ENCODE data around the gene NUP188. TPM values are rescaled to one million over a fixed set of nuclear protein-coding genes. Genes with fewer than 3 reads are reported as not detected.

The NUP188 gene
- total and polyA plus RNA-seq, 2 donors (not counting 1 experiment from before 2014, with no cell fraction given), result 42.8 to 83.6 TPM

- H3K27ac Mint-ChIP-seq, result no peak overlapping the region
- Histone ChIP-seq H3K36me3 (replicated peaks in 1 of 2; ENCODE audit: control extremely low read depth in 1 of 2, control insufficient read depth in 1 of 2, extremely low read depth in 1 of 2, insufficient read depth in 2 of 2, low read length in 1 of 2) (peaks cover 0 to 68% of the 10 kb centered on the region in 2 experiments), H3K4me2 (replicated peaks; ENCODE audit: low read depth, low read length, poor library complexity, severe bottlenecking) (no peak overlapping the region), H3K9me3 (ENCODE audit: control extremely low read depth in 1 of 3, control insufficient read depth in 2 of 3, insufficient read depth in 1 of 3, low read length in 2 of 3) (no peaks in the 10 kb centered on the region), H3K4me1 (ENCODE audit: control insufficient read depth in 2 of 2, insufficient read depth in 2 of 2, low read length in 2 of 2) (no peaks in the 10 kb centered on the region), H3K9ac (ENCODE audit: low read length) (no peak overlapping the region), H3K27me3 (replicated peaks in 1 of 4; ENCODE audit: control extremely low read depth in 1 of 4, control insufficient read depth in 3 of 4, insufficient read depth in 4 of 4, low read length in 3 of 4) (no peaks in the 10 kb centered on the region), H3K4me3 (ENCODE audit: control extremely low read depth in 1 of 5, extremely low read depth in 1 of 5, insufficient read depth in 1 of 5, low read depth in 2 of 5, low read length in 4 of 5) (no peak overlapping the region), H2AFZ (ENCODE audit: insufficient read depth, low read depth, low read length, poor library complexity, severe bottlenecking) (no peak overlapping the region), H4K20me1 (ENCODE audit: control insufficient read depth, insufficient read depth, low read length, poor library complexity, severe bottlenecking) (no peaks in the 10 kb centered on the region), H3K79me2 (ENCODE audit: control insufficient read depth, insufficient read depth, low read length) (no peaks in the 10 kb centered on the region), H3K27ac (ENCODE audit: low read length in 2 of 2) (no peak overlapping the region)
- ChIA-PET POLR2A (no interaction called here), CTCF (interaction anchor here (0.6 to 1.7 kb wide), 6 partner anchors 12 to 229 kb away, joined by 3 to 6 read pairs (median 4); partner anchors contain the start of gene SH3GLB2)
- no peak for TF ChIP-seq CTCF (IDR thresholded peaks at IDR 0.05)
- TF ChIP-seq EZH2 (IDR thresholded peaks at IDR 0.05; ENCODE audit: borderline replicate concordance, insufficient read depth, low read depth, low read length, poor library complexity, severe bottlenecking), result no peak
- no peaks in the 10 kb centered on the region for H3K9me3 Mint-ChIP-seq (ENCODE audit: insufficient read depth)
- H3K4me3 Mint-ChIP-seq, result no peak overlapping the region
- H3K4me1 Mint-ChIP-seq, result no peaks in the 10 kb centered on the region
- no peak for ATAC-seq (ENCODE audit: low read depth)
- WGBS (ENCODE audit: insufficient coverage), result 82% methylated on average over 8 of the region's 10 CpGs
- no peaks in the 10 kb centered on the region for H3K27me3 Mint-ChIP-seq
- DNase-seq, result peak; percentile 7
- intact Hi-C loops (cut with micrococcal nuclease), result no loop called here
These were observed 58.0 kb downstream of the NUP188 start for GRCh38 chr9:129005336-129005997.

GRCh38 chr9:129006328-129007034 lies 59.0 kb downstream of the NUP188 start:
- 78% methylated on average over 13 of the region's 21 CpGs for WGBS (ENCODE audit: insufficient coverage)

More at GRCh38 chr9:129006328-129007034, 59.0 kb downstream of the NUP188 start:
- ATAC-seq (ENCODE audit: low read depth) (peak; percentile 70), DNase-seq (peak; percentile 64)
- H4K20me1 ChIP-seq (ENCODE audit: control insufficient read depth, insufficient read depth, low read length, poor library complexity, severe bottlenecking), result no peaks in the 10 kb centered on the region
- H3K4me1 Mint-ChIP-seq, result no peaks in the 10 kb centered on the region
- no peak for TF ChIP-seq EZH2 (IDR thresholded peaks at IDR 0.05; ENCODE audit: borderline replicate concordance, insufficient read depth, low read depth, low read length, poor library complexity, severe bottlenecking)
- TF ChIP-seq CTCF (IDR thresholded peaks at IDR 0.05), result peak; percentile 71
- no peak overlapping the region for H3K27ac ChIP-seq (ENCODE audit: low read length in 2 of 2)
- no peak overlapping the region for H3K4me3 Mint-ChIP-seq
- no peaks in the 10 kb centered on the region for H3K79me2 ChIP-seq (ENCODE audit: control insufficient read depth, insufficient read depth, low read length)
- no peaks in the 10 kb centered on the region for H3K27me3 Mint-ChIP-seq
- no peaks in the 10 kb centered on the region for H3K9me3 ChIP-seq (ENCODE audit: control extremely low read depth in 1 of 3, control insufficient read depth in 2 of 3, insufficient read depth in 1 of 3, low read length in 2 of 3)
- H3K4me1 ChIP-seq (ENCODE audit: control insufficient read depth in 2 of 2, insufficient read depth in 2 of 2, low read length in 2 of 2), result no peaks in the 10 kb centered on the region
- no peak overlapping the region for H2AFZ ChIP-seq (ENCODE audit: insufficient read depth, low read depth, low read length, poor library complexity, severe bottlenecking)
- intact Hi-C loops (cut with micrococcal nuclease), result no loop called here
- no peak overlapping the region for H3K4me2 ChIP-seq (replicated peaks; ENCODE audit: low read depth, low read length, poor library complexity, severe bottlenecking)
- POLR2A ChIA-PET, result no interaction called here
- H3K4me3 ChIP-seq (ENCODE audit: control extremely low read depth in 1 of 5, extremely low read depth in 1 of 5, insufficient read depth in 1 of 5, low read depth in 2 of 5, low read length in 4 of 5), result no peak overlapping the region
- no peaks in the 10 kb centered on the region for H3K27me3 ChIP-seq (replicated peaks in 1 of 4; ENCODE audit: control extremely low read depth in 1 of 4, control insufficient read depth in 3 of 4, insufficient read depth in 4 of 4, low read length in 3 of 4)
- H3K36me3 ChIP-seq (replicated peaks in 1 of 2; ENCODE audit: control extremely low read depth in 1 of 2, control insufficient read depth in 1 of 2, extremely low read depth in 1 of 2, insufficient read depth in 2 of 2, low read length in 1 of 2), result peaks cover 0 to 69% of the 10 kb centered on the region in 2 experiments
- H3K27ac Mint-ChIP-seq, result no peak overlapping the region
- H3K9me3 Mint-ChIP-seq (ENCODE audit: insufficient read depth), result no peaks in the 10 kb centered on the region
- no peak overlapping the region for H3K9ac ChIP-seq (ENCODE audit: low read length)
- CTCF ChIA-PET, result interaction anchor here (0.5 to 1.5 kb wide), 7 partner anchors 12 to 1199 kb away, joined by 3 to 6 read pairs (median 4); partner anchors contain the start of gene SH3GLB2

Data from B cell (primary cell).